Ishikawa (cell line): ENCODE results near the gene ROR1.

ENCODE experiments used
- CEBPB ChIP-seq: IDR thresholded peaks from 2 replicates; pipeline ENCODE4 v1.6.1; 2012
- CREB1 ChIP-seq: IDR thresholded peaks from 2 replicates; pipeline ENCODE4 v1.6.1; 2012; ENCODE audit warnings: low read depth
- EGR1 ChIP-seq: IDR thresholded peaks from 2 replicates; pipeline ENCODE4 v1.6.1; 2012
- EP300 ChIP-seq: IDR thresholded peaks from 2 replicates; pipeline ENCODE4 v1.6.1; 2012; ENCODE audit warnings: borderline replicate concordance
- FOXM1 ChIP-seq: IDR thresholded peaks from 2 replicates; pipeline ENCODE4 v1.6.1; 2012; ENCODE audit warnings: low read depth, borderline replicate concordance
- MAX ChIP-seq: IDR thresholded peaks from 2 replicates; pipeline ENCODE4 v1.6.1; 2012
- NFIC ChIP-seq: IDR thresholded peaks from 2 replicates; pipeline ENCODE4 v1.6.1; 2012
- RAD21 ChIP-seq: IDR thresholded peaks from 2 replicates; pipeline ENCODE4 v1.6.1; 2012; ENCODE audit warnings: low read depth
- REST ChIP-seq: IDR thresholded peaks from 2 replicates; pipeline ENCODE4 v1.6.1; 2012; ENCODE audit warnings: low read depth, mild to moderate bottlenecking
- TAF1 ChIP-seq: IDR thresholded peaks from 2 replicates; pipeline ENCODE4 v1.6.1; 2012; ENCODE audit warnings: low read depth, mild to moderate bottlenecking
- TCF12 ChIP-seq: IDR thresholded peaks from 2 replicates; pipeline ENCODE4 v1.6.1; 2012; ENCODE audit warnings: low read depth
- TEAD4 ChIP-seq: IDR thresholded peaks from 2 replicates; pipeline ENCODE4 v1.6.1; 2012
- USF1 ChIP-seq: IDR thresholded peaks from 2 replicates; pipeline ENCODE4 v1.6.1; 2012
- YY1 ChIP-seq: IDR thresholded peaks from 2 replicates; pipeline ENCODE4 v1.6.1; 2012; ENCODE audit warnings: low read depth
- ZBTB7A ChIP-seq: IDR thresholded peaks from 2 replicates; pipeline ENCODE4 v1.6.1; 2012; ENCODE audit warnings: low read depth

ROR1 gene

GRCh38 chr1:63812071-63812700 is 38.4 kb downstream of the ROR1 start:
- TF ChIP-seq MAX (no peak), RAD21 (no peak), EP300 (no peak), TAF1 (no peak), ZBTB7A (no peak)

GRCh38 chr1:63813829-63814277 is 40.0 kb downstream of the ROR1 start:
- TF ChIP-seq EP300: no peak
- no peak for TF ChIP-seq TEAD4
- TF ChIP-seq CEBPB: no peak

GRCh38 chr1:63817152-63817667 is 43.4 kb downstream of the ROR1 start:
- TF ChIP-seq USF1: no peak
- no peak for TF ChIP-seq YY1
- no peak for TF ChIP-seq CREB1
- TF ChIP-seq TAF1: no peak
- TF ChIP-seq TEAD4: no peak
- no peak for TF ChIP-seq RAD21
- no peak for TF ChIP-seq FOXM1
- TF ChIP-seq EGR1: no peak
- TF ChIP-seq CEBPB: no peak
- TF ChIP-seq NFIC: no peak
- TF ChIP-seq MAX: no peak
- TF ChIP-seq EP300: no peak
- TF ChIP-seq TCF12: no peak
- TF ChIP-seq REST: no peak

GRCh38 chr1:63817700-63818099 is 43.9 kb downstream of the ROR1 start:
- no peak for TF ChIP-seq EGR1
- TF ChIP-seq YY1: no peak
- no peak for TF ChIP-seq RAD21
- no peak for TF ChIP-seq MAX
- TF ChIP-seq EP300: no peak
- no peak for TF ChIP-seq REST
- no peak for TF ChIP-seq ZBTB7A
- TF ChIP-seq NFIC: no peak
- TF ChIP-seq CREB1: no peak
- TF ChIP-seq TAF1: no peak
- no peak for TF ChIP-seq TEAD4
- TF ChIP-seq CEBPB: no peak
- TF ChIP-seq FOXM1: no peak
- TF ChIP-seq TCF12: no peak
- no peak for TF ChIP-seq USF1

GRCh38 chr1:63818567-63819325 is 44.9 kb downstream of the ROR1 start:
- TF ChIP-seq RAD21 (no peak), FOXM1 (no peak), CEBPB (no peak), CREB1 (no peak), EP300 (no peak), TAF1 (no peak), TCF12 (no peak), YY1 (no peak), MAX (no peak), USF1 (no peak), EGR1 (no peak), ZBTB7A (no peak), TEAD4 (no peak), REST (no peak)
